ENCODE results near the gene PFKP. TPM values are rescaled to one million over a fixed set of nuclear protein-coding genes. Genes with fewer than 3 reads are reported as not detected.

PFKP gene
- total RNA-seq: 10 to 100 TPM; 58.0 to 82.3 TPM
- polyA plus RNA-seq (2013, experiment 1 of 2): 42.3 TPM
- polyA plus RNA-seq (2013, experiment 2 of 2): 39.7 TPM
- long read RNA-seq, experiment 1, transcript PFKP-203 (22 exons, 2,654 nt): major isoform, 5 of 43 reads
- long read RNA-seq, experiment 1, partial matches to known transcripts: 23 of 43 reads
- long read RNA-seq, experiment 1, other reads (novel, unspliced or antisense): 14 of 43 reads
- long read RNA-seq, experiment 2, transcript PFKP-203 (22 exons, 2,654 nt): major isoform, 67 of 99 reads
- long read RNA-seq, experiment 2, transcript PFKP-201 (6 exons, 1,698 nt): minor isoform, 12 of 99 reads
- long read RNA-seq, experiment 2, partial matches to known transcripts: 8 of 99 reads
- long read RNA-seq, experiment 2, other reads (novel, unspliced or antisense): 12 of 99 reads
- long read RNA-seq, experiment 3, transcript PFKP-203 (22 exons, 2,654 nt): major isoform, 371 of 430 reads
- long read RNA-seq, experiment 3, transcript PFKP-201 (6 exons, 1,698 nt): minor isoform, 6 of 430 reads
- long read RNA-seq, experiment 3, partial matches to known transcripts: 15 of 430 reads
- long read RNA-seq, experiment 3, other reads (novel, unspliced or antisense): 38 of 430 reads
- long read RNA-seq, experiment 4, transcript PFKP-203 (22 exons, 2,654 nt): major isoform, 5 of 26 reads
- long read RNA-seq, experiment 4, partial matches to known transcripts: 15 of 26 reads
- long read RNA-seq, experiment 4, other reads (novel, unspliced or antisense): 3 of 26 reads

DNA sequence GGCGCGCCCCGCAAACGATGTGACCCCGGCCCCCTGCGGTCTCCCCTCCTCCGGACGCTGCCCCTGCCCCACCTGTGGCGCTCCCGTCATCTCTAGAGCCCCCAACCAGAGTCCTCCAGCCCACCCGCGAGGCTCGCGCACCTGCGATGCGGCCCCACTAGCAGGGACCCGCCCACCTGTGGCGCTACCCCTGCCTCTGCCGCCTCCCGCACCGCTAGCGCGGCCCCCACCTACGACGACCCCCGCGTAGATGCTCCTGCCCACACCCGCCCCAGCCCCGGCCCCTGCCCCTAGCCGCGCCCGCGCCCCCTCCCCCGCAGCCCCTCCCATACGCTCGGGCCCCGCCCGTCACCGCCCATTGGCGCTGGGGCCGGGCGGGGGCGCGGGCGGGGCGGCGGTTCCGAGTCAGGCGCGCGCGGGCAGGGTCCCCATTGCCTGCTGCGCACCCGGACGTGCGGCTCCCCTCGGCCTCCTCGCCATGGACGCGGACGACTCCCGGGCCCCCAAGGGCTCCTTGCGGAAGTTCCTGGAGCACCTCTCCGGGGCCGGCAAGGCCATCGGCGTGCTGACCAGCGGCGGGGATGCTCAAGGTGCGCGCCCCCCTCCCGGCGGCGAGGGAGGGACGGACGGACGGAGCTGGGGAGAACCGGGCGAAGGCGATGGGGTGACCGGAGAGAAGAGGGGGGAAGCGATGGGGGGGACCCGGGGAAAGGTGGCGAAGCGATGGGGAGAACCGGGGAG lies at the start of gene PFKP:
Gene PFKP (plus strand): TSS at position 431 of the 741 bp plus-strand sequence. CDS start 48 bp downstream, at position 479.
- Histone ChIP-seq H3K9ac (ENCODE audit: extremely low read depth, low read length, poor library complexity, severe bottlenecking) (peak within 1 kb of the TSS; percentile 44), H3K36me3 (ENCODE audit: control insufficient read depth, insufficient read depth, low read length) (no peaks in the 10 kb centered on the region), H3K27ac (ENCODE audit: low read depth, low read length) (no peak within 1 kb of the TSS), H3K4me1 (ENCODE audit: control insufficient read depth, insufficient read depth, low read length) (no peaks in the 10 kb centered on the region), H3K4me3 (ENCODE audit: low read length) (peak within 1 kb of the TSS; percentile 81), H3K9me3 (ENCODE audit: control insufficient read depth, low read length) (no peaks in the 10 kb centered on the region), H3K27me3 (ENCODE audit: control insufficient read depth, insufficient read depth, low read length, poor library complexity, severe bottlenecking) (peaks cover 35% of the 10 kb centered on the region)
- peak; percentile 77 for DNase-seq
- TF ChIP-seq, protein P1, sequence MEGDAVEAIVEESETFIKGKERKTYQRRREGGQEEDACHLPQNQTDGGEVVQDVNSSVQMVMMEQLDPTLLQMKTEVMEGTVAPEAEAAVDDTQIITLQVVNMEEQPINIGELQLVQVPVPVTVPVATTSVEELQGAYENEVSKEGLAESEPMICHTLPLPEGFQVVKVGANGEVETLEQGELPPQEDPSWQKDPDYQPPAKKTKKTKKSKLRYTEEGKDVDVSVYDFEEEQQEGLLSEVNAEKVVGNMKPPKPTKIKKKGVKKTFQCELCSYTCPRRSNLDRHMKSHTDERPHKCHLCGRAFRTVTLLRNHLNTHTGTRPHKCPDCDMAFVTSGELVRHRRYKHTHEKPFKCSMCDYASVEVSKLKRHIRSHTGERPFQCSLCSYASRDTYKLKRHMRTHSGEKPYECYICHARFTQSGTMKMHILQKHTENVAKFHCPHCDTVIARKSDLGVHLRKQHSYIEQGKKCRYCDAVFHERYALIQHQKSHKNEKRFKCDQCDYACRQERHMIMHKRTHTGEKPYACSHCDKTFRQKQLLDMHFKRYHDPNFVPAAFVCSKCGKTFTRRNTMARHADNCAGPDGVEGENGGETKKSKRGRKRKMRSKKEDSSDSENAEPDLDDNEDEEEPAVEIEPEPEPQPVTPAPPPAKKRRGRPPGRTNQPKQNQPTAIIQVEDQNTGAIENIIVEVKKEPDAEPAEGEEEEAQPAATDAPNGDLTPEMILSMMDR (conservative IDR thresholded peaks at IDR 0.05): no peak
- Mint-ChIP-seq H3K27ac (no peak within 1 kb of the TSS), H3K9me3 (no peaks in the 10 kb centered on the region), H3K27me3 (ENCODE audit: insufficient read depth) (peaks cover 22% of the 10 kb centered on the region), H3K36me3 (ENCODE audit: low read depth) (peaks cover 14% of the 10 kb centered on the region), H3K4me1 (peaks cover 13% of the 10 kb centered on the region), H3K4me3 (peak within 1 kb of the TSS; percentile 74)
- 0% methylated on average over 10 to 84 of the region's 86 CpGs for WGBS, 2 experiments (ENCODE audit: insufficient coverage in 1 of 2, insufficient read length in 1 of 2)

DNA sequence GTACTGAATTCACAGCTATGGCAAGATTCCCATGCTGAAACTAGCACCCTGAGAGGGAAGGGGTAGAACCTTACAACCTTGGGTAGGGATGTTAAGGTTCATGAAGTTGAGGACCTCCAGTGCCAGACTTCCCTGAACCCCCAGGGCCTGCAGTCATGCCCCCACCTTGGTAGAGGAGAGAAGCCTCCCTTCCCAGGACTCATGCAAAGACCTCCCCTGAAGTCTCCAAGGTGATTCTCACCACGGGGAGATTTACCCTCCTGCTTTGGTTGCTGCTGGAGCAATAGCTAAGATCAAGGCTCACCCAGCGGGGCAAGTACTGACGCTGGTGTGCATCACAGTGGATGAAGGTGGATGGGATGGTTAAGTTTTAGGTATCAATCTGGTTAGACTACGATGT lies 49.1 kb upstream of the PFKP start:
- H3K9me3 ChIP-seq (ENCODE audit: control insufficient read depth, low read length): no peaks in the 10 kb centered on the region
- no peak overlapping the region for H3K4me3 ChIP-seq (ENCODE audit: low read length)
- TF ChIP-seq, protein P1 (conservative IDR thresholded peaks at IDR 0.05): no peak
- Mint-ChIP-seq H3K27me3 (ENCODE audit: insufficient read depth) (peaks cover 5% of the 10 kb centered on the region), H3K27ac (no peak overlapping the region), H3K4me3 (no peak overlapping the region), H3K36me3 (ENCODE audit: low read depth) (no peaks in the 10 kb centered on the region), H3K9me3 (no peaks in the 10 kb centered on the region), H3K4me1 (no peaks in the 10 kb centered on the region)
- no peak for DNase-seq
- H3K27ac ChIP-seq (ENCODE audit: low read depth, low read length): no peak overlapping the region
- no peak overlapping the region for H3K9ac ChIP-seq (ENCODE audit: extremely low read depth, low read length, poor library complexity, severe bottlenecking)
- no peaks in the 10 kb centered on the region for H3K4me1 ChIP-seq (ENCODE audit: control insufficient read depth, insufficient read depth, low read length)
- H3K36me3 ChIP-seq (ENCODE audit: control insufficient read depth, insufficient read depth, low read length): no peaks in the 10 kb centered on the region
- H3K27me3 ChIP-seq (ENCODE audit: control insufficient read depth, insufficient read depth, low read length, poor library complexity, severe bottlenecking): no peaks in the 10 kb centered on the region
- 93 to 97% methylated on average over 3 to 4 of the region's 4 CpGs for WGBS, 2 experiments (ENCODE audit: insufficient coverage in 1 of 2, insufficient read length in 1 of 2)

DNA sequence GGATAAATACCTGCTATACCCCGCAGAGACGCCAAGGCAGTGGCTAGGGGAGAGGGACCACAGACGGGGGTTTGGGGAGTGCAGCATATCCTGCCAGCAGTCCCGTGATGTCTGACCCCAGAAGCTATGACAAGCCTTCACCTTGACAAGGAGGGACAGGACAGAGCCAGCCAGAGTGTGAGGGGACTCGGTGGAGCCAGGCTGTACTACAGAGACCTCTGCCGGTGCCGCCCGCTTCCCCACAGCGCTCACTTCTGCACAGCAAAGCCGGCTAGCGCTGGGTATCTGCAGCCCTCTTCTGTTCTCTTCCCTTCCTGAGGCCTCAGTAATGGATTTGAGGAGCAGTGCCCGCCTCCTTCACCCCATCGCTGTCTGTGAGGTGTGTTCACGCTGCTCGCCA lies 47.0 kb upstream of the PFKP start:
- WGBS, 2 experiments (ENCODE audit: insufficient coverage in 1 of 2, insufficient read length in 1 of 2): 94 to 96% methylated on average over 15 of the region's 15 CpGs
- no peak overlapping the region for H3K27ac ChIP-seq (ENCODE audit: low read depth, low read length)
- TF ChIP-seq, protein P1 (conservative IDR thresholded peaks at IDR 0.05): no peak
- H3K36me3 ChIP-seq (ENCODE audit: control insufficient read depth, insufficient read depth, low read length): no peaks in the 10 kb centered on the region
- H3K36me3 Mint-ChIP-seq (ENCODE audit: low read depth): no peaks in the 10 kb centered on the region
- no peaks in the 10 kb centered on the region for H3K4me1 Mint-ChIP-seq
- H3K9me3 ChIP-seq (ENCODE audit: control insufficient read depth, low read length): no peaks in the 10 kb centered on the region
- H3K9me3 Mint-ChIP-seq: peaks cover 1% of the 10 kb centered on the region
- H3K9ac ChIP-seq (ENCODE audit: extremely low read depth, low read length, poor library complexity, severe bottlenecking): no peak overlapping the region
- H3K27me3 Mint-ChIP-seq (ENCODE audit: insufficient read depth): peaks cover 5% of the 10 kb centered on the region
- no peak overlapping the region for H3K4me3 ChIP-seq (ENCODE audit: low read length)
- no peak overlapping the region for H3K27ac Mint-ChIP-seq
- DNase-seq: peak; percentile 20
- no peaks in the 10 kb centered on the region for H3K4me1 ChIP-seq (ENCODE audit: control insufficient read depth, insufficient read depth, low read length)
- H3K4me3 Mint-ChIP-seq: no peak overlapping the region
- H3K27me3 ChIP-seq (ENCODE audit: control insufficient read depth, insufficient read depth, low read length, poor library complexity, severe bottlenecking): no peaks in the 10 kb centered on the region
